K562 (cell line): Measurements from ENCODE around the gene NDUFB7. TPM values are rescaled to one million over a fixed set of nuclear protein-coding genes. Genes with fewer than 3 reads are reported as not detected.

Experiments used
- CLOCK ChIP-seq: fragments of 250-450 bp; sonication (Bioruptor Pico); IDR thresholded peaks from 2 replicates; pipeline ENCODE4 v1.4.0; 2020; ENCODE audit warnings: mild to moderate bottlenecking, moderate library complexity, borderline replicate concordance
- ELK3 ChIP-seq: fragments of 450-650 bp; formaldehyde crosslinking; IDR thresholded peaks from 2 replicates; pipeline ENCODE4 v1.4.0; 2020; ENCODE audit warnings: mild to moderate bottlenecking
- ETS2 ChIP-seq: IDR thresholded peaks from 2 replicates; pipeline ENCODE4 v1.6.1; 2016; ENCODE audit warnings: borderline replicate concordance, missing genetic modification characterization, mild to moderate bottlenecking, moderate library complexity, missing compliant biosample characterization; ENCODE audit not compliant: poor library complexity, severe bottlenecking
- JUND ChIP-seq, 2 experiments: IDR thresholded peaks; 2 replicates in 1 of 2; 3 replicates in 1 of 2; pipeline ENCODE4 v1.6.1; 2011; ENCODE audit warnings: borderline replicate concordance in 2 of 2, low read depth in 2 of 2, low read length in 2 of 2, improper control_type of control experiment in 1 of 2, missing biosample characterization in 1 of 2, missing genetic modification characterization in 1 of 2, missing genetic modification reagents in 1 of 2
- NFE2L1 ChIP-seq: fragments of 450-650 bp; IDR thresholded peaks from 2 replicates; pipeline ENCODE4 v1.6.1; 2016; ENCODE audit warnings: missing genetic modification characterization, low read depth, mild to moderate bottlenecking, missing compliant biosample characterization, moderate library complexity, borderline replicate concordance
- NKRF ChIP-seq: fragments of 450-650 bp; IDR thresholded peaks from 2 replicates; pipeline ENCODE4 v1.6.1; 2016; ENCODE audit warnings: borderline replicate concordance
- OTX1 ChIP-seq: fragments of 450-650 bp; formaldehyde crosslinking; IDR thresholded peaks from 2 replicates; pipeline ENCODE4 v1.4.0; 2022; ENCODE audit warnings: mild to moderate bottlenecking
- RFX7 ChIP-seq: fragments of 250-450 bp; sonication (Bioruptor Pico); IDR thresholded peaks from 2 replicates; pipeline ENCODE4 v1.5.1; 2021; ENCODE audit warnings: mild to moderate bottlenecking
- SREBF2 ChIP-seq: sonication (generic); formaldehyde crosslinking; IDR thresholded peaks from 2 replicates; pipeline ENCODE4 v1.4.0; 2020; ENCODE audit warnings: mild to moderate bottlenecking, missing genetic modification reagents
- TSC22D4 ChIP-seq: fragments of 450-650 bp; IDR thresholded peaks from 2 replicates; pipeline ENCODE4 v1.6.1; 2016; ENCODE audit warnings: missing genetic modification characterization, missing biosample characterization, control low read depth
- ZFP1 ChIP-seq: fragments of 450-650 bp; formaldehyde crosslinking; IDR thresholded peaks from 2 replicates; pipeline ENCODE4 v1.4.0; 2020; ENCODE audit warnings: mild to moderate bottlenecking, mixed read lengths
- ZFP36 ChIP-seq: fragments of 150-350 bp; IDR thresholded peaks from 2 replicates; pipeline ENCODE4 v1.6.1; 2018; ENCODE audit warnings: low read length, low read depth; ENCODE audit not compliant: partially characterized antibody
- ZNF12 ChIP-seq: sonication (generic); formaldehyde crosslinking; IDR thresholded peaks from 2 replicates; pipeline ENCODE4 v1.4.0; 2020; ENCODE audit warnings: mild to moderate bottlenecking, missing genetic modification reagents
- polyA plus RNA-seq, 8 experiments: library from polyadenylated mRNA; depleted of rRNA in 4 of 8; stranded (reverse) in 5 of 8; unstranded in 3 of 8; fragments of >200 nt; fragmentation: Nextera tagmentation in 2 of 8; fragmentation: Illumina TruSeq in 1 of 8; extraction: Ambion mirVana in 2 of 8; extraction: Trizol in 1 of 8; gene quantifications; 2 replicates each; pipeline versions ENCODE4 v1.2.1 to v1.2.3, GENCODE V29; 2011 to 2014; ENCODE audit warnings: inconsistent platforms in 1 of 8, missing spikeins in 1 of 8
- total RNA-seq, 7 experiments: library from RNA; depleted of rRNA in 6 of 7; stranded (reverse); fragments of >200 nt in 6 of 7; fragmentation: Illumina TruSeq in 2 of 7; extraction: Trizol in 2 of 7; gene quantifications; 2 replicates each; pipeline versions ENCODE4 v1.2.1 to v1.2.3, GENCODE V29; 2011 to 2021; ENCODE audit warnings: low replicate concordance in 1 of 7
- TF ChIP-seq, protein P1 (sequence below): fragments of 250-450 bp; sonication (Bioruptor Pico); IDR thresholded peaks from 2 replicates; pipeline ENCODE4 v1.5.0; 2021
- TF ChIP-seq, protein P2 (sequence below): fragments of 150-350 bp; IDR thresholded peaks from 2 replicates; pipeline ENCODE4 v1.6.1; 2014; ENCODE audit warnings: low read depth, mild to moderate bottlenecking, low read length, borderline replicate concordance

The NDUFB7 gene
- total and polyA plus RNA-seq, 9 of the 15 experiments (the other 6 are each of a cell fraction or from before 2014, with no cell fraction given), result 14.9 to 842 (median 137) TPM

DNA sequence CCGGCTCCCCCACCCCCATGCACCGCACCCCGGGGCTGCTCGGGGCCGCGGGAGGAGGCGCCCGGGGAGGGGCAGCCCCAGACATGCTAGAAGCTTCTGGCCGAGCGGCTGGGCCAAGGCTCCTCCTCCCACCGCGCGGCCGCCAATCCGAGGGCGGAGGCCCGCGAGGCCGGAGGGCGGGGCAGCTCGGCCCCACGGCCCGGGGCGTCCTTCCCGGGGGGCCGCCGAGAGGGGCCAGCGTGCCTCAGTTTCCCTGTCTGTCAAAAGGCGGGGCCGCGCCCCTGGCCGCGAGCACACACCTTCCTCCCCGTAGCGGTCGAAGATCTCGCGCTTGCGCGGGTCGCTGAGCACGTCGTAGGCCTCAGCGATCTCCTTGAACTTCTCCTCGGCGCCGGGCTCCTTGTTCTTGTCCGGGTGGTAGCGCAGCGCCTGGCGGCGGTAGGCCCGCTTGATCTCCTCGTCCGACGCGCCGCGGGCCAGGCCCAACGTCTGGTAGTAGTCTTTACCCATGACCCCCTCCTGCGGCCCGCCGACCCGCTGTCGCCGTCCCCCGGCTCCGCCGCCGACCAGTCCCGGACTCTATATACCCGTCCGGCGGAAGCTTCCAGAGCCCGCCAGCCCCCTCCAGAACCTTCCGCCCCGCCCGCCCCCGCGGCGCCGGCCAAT lies 53.9 kb downstream of the NDUFB7 start, which contains the start of gene DNAJB1 (continued):
- TF ChIP-seq ZNF12 (CRISPR knock-in tag) (no peak), TSC22D4 (tag) (no peak), OTX1 (CRISPR knock-in tag) (0 out of 2 replicates have a peak, but pooled peaks have one; percentile 56), NKRF (peak; percentile 70), SREBF2 (CRISPR knock-in tag) (no peak), RFX7 (CRISPR knock-in tag) (no peak), NFE2L1 (tag) (no peak), CLOCK (CRISPR knock-in tag) (no peak), JUND (IDR thresholded peaks at IDR 0.05; ENCODE audit: borderline replicate concordance, low read depth, low read length) (0 out of 2 replicates have a peak, but pooled peaks have one; percentile 7), JUND (tag; IDR thresholded peaks at IDR 0.05; ENCODE audit: borderline replicate concordance, low read depth, low read length) (0 out of 3 replicates have a peak, but pooled peaks have one; percentile 9), ZFP36 (peak; percentile 71), ELK3 (CRISPR knock-in tag) (no peak), ETS2 (tag) (no peak), ZFP1 (no peak)
- TF ChIP-seq, protein P1, sequence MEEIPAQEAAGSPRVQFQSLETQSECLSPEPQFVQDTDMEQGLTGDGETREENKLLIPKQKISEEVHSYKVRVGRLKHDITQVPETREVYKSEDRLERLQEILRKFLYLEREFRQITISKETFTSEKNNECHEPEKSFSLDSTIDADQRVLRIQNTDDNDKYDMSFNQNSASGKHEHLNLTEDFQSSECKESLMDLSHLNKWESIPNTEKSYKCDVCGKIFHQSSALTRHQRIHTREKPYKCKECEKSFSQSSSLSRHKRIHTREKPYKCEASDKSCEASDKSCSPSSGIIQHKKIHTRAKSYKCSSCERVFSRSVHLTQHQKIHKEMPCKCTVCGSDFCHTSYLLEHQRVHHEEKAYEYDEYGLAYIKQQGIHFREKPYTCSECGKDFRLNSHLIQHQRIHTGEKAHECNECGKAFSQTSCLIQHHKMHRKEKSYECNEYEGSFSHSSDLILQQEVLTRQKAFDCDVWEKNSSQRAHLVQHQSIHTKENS (CRISPR knock-in tag), result no peak
- TF ChIP-seq, protein P2, sequence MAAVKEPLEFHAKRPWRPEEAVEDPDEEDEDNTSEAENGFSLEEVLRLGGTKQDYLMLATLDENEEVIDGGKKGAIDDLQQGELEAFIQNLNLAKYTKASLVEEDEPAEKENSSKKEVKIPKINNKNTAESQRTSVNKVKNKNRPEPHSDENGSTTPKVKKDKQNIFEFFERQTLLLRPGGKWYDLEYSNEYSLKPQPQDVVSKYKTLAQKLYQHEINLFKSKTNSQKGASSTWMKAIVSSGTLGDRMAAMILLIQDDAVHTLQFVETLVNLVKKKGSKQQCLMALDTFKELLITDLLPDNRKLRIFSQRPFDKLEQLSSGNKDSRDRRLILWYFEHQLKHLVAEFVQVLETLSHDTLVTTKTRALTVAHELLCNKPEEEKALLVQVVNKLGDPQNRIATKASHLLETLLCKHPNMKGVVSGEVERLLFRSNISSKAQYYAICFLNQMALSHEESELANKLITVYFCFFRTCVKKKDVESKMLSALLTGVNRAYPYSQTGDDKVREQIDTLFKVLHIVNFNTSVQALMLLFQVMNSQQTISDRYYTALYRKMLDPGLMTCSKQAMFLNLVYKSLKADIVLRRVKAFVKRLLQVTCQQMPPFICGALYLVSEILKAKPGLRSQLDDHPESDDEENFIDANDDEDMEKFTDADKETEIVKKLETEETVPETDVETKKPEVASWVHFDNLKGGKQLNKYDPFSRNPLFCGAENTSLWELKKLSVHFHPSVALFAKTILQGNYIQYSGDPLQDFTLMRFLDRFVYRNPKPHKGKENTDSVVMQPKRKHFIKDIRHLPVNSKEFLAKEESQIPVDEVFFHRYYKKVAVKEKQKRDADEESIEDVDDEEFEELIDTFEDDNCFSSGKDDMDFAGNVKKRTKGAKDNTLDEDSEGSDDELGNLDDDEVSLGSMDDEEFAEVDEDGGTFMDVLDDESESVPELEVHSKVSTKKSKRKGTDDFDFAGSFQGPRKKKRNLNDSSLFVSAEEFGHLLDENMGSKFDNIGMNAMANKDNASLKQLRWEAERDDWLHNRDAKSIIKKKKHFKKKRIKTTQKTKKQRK, result no peak
